Kidney epithelial cell (primary cell): ENCODE data around the gene EOGT. TPM values are rescaled to one million over a fixed set of nuclear protein-coding genes. Genes with fewer than 3 reads are reported as not detected.
A peak's percentile ranks its signal among the peaks of the same experiment; 100 is the strongest.

ENCODE experiments used
- DNase-seq: peaks from one replicate; pipeline ENCODE4 v3.0.0-alpha.2; 2010; ENCODE audit warnings: low read depth
- H3K27me3 ChIP-seq: 2 replicates; pipeline ENCODE4 v1.6.0; 2011; ENCODE audit warnings: low read length; ENCODE audit not compliant: control insufficient read depth, insufficient read depth
- H3K36me3 ChIP-seq: 2 replicates; pipeline ENCODE4 v1.5.1; 2011; ENCODE audit warnings: low read length; ENCODE audit not compliant: control insufficient read depth, insufficient read depth
- H3K4me3 ChIP-seq: 2 replicates; pipeline ENCODE4 v1.5.1; 2011; ENCODE audit warnings: low read depth, mild to moderate bottlenecking, control low read depth, low read length
- CTCF ChIP-seq: IDR thresholded peaks from 2 replicates; pipeline ENCODE4 v1.5.1; 2011; ENCODE audit warnings: mild to moderate bottlenecking, moderate library complexity, low read length, control low read depth, inconsistent platforms; ENCODE audit not compliant: insufficient read depth, poor library complexity, severe bottlenecking
- total RNA-seq: library from RNA; depleted of rRNA; stranded (reverse); fragments of >200 nt; gene quantifications from 2 replicates; pipeline ENCODE4 v1.2.3, GENCODE V29; 2015

Gene EOGT
- total RNA-seq, 1 donor from 2014 or later: 28.3 TPM

GRCh38 chr3:69012800-69013252 is 658 bp downstream of the EOGT start:
- no peak for TF ChIP-seq CTCF
- no peak for DNase-seq
- no peaks in the 10 kb centered on the region for H3K27me3 ChIP-seq
- peak overlapping the region; percentile 76 for H3K4me3 ChIP-seq
- peaks cover 3% of the 10 kb centered on the region for H3K36me3 ChIP-seq

- no peak for DNase-seq
- Histone ChIP-seq H3K4me3 (peak overlapping the region; percentile 76), H3K36me3 (peaks cover 3% of the 10 kb centered on the region), H3K27me3 (no peaks in the 10 kb centered on the region)
- TF ChIP-seq CTCF: no peak
Measured at GRCh38 chr3:69012100-69012799, 1.2 kb downstream of the EOGT start.

- Histone ChIP-seq H3K36me3 (peaks cover 3% of the 10 kb centered on the region), H3K4me3 (no peak overlapping the region), H3K27me3 (no peaks in the 10 kb centered on the region)
- no peak for TF ChIP-seq CTCF
- DNase-seq: no peak
Measured at GRCh38 chr3:69011096-69011730, 2.3 kb downstream of the EOGT start.

GRCh38 chr3:69009559-69010410 is 3.7 kb downstream of the EOGT start:
- no peak for TF ChIP-seq CTCF
- Histone ChIP-seq H3K27me3 (no peaks in the 10 kb centered on the region), H3K4me3 (no peak overlapping the region), H3K36me3 (peaks cover 3% of the 10 kb centered on the region)
- DNase-seq: no peak

GRCh38 chr3:69008980-69009379 is 4.5 kb downstream of the EOGT start:
- Histone ChIP-seq H3K27me3 (no peaks in the 10 kb centered on the region), H3K4me3 (no peak overlapping the region), H3K36me3 (peaks cover 3% of the 10 kb centered on the region)
- no peak for DNase-seq
- no peak for TF ChIP-seq CTCF
